Neural progenitor cell (in vitro differentiated cells): ENCODE measurements around the gene CD300E.

Source experiments
- EZH2 ChIP-seq: fragments of 200-600 bp; sonication (generic); IDR thresholded peaks from 2 replicates; pipeline ENCODE4 v1.6.1; 2017; ENCODE audit warnings: antibody characterized with exemption, mild to moderate bottlenecking, moderate library complexity
- EZH2phosphoT487 ChIP-seq: fragments of 200-600 bp; sonication (generic); IDR thresholded peaks from 2 replicates; pipeline ENCODE4 v1.6.1; 2017; ENCODE audit warnings: antibody characterized with exemption

GRCh38 chr17:74605361-74605760 is 18.2 kb downstream of the CD300E start:
- no peak for TF ChIP-seq EZH2
- no peak for TF ChIP-seq EZH2phosphoT487
